Endothelial cell (in vitro differentiated cells): ENCODE results near the gene CYP39A1. TPM values are rescaled to one million over a fixed set of nuclear protein-coding genes. Genes with fewer than 3 reads are reported as not detected.

Source experiments
- DNase-seq: peaks from one replicate; pipeline ENCODE4 v3.0.0; 2021; ENCODE audit warnings: low spot score
- H3K27ac Mint-ChIP-seq: one replicate; pipeline ENCODE4 v1.8.0; 2021; ENCODE audit warnings: mixed read lengths, inconsistent platforms; ENCODE audit not compliant: unreplicated experiment
- H3K27me3 Mint-ChIP-seq: one replicate; pipeline ENCODE4 v1.8.0; 2021; ENCODE audit warnings: mild to moderate bottlenecking, moderate library complexity, mixed read lengths, inconsistent platforms; ENCODE audit not compliant: unreplicated experiment
- H3K36me3 Mint-ChIP-seq: one replicate; pipeline ENCODE4 v1.8.0; 2021; ENCODE audit warnings: mild to moderate bottlenecking, low read depth, mixed read lengths, inconsistent platforms; ENCODE audit not compliant: unreplicated experiment
- H3K4me1 Mint-ChIP-seq: one replicate; pipeline ENCODE4 v1.8.0; 2021; ENCODE audit warnings: mild to moderate bottlenecking, mixed read lengths, inconsistent platforms; ENCODE audit not compliant: unreplicated experiment
- H3K4me3 Mint-ChIP-seq: one replicate; pipeline ENCODE4 v1.8.0; 2021; ENCODE audit warnings: mild to moderate bottlenecking, mixed read lengths, inconsistent platforms; ENCODE audit not compliant: unreplicated experiment
- H3K9me3 Mint-ChIP-seq: one replicate; pipeline ENCODE4 v1.8.0; 2021; ENCODE audit warnings: mixed read lengths, inconsistent platforms; ENCODE audit not compliant: unreplicated experiment
- total RNA-seq: library from RNA; stranded (reverse); fragmentation: NEBNext Ultra II Directional; extraction: Animal tissue kit (Norgen Biotek cat#: 25700); gene quantifications from one replicate; pipeline ENCODE4 v1.2.1, GENCODE V29; 2021; ENCODE audit not compliant: unreplicated experiment
- TF ChIP-seq, protein P1 (sequence below): fragments of 200-600 bp; sonication (generic); IDR thresholded peaks from one replicate; pipeline ENCODE4 v1.5.0; 2021; ENCODE audit warnings: antibody characterized with exemption; ENCODE audit not compliant: unreplicated experiment

The CYP39A1 gene
- total RNA-seq, 1 donor from 2014 or later = 2.5 TPM

DNA sequence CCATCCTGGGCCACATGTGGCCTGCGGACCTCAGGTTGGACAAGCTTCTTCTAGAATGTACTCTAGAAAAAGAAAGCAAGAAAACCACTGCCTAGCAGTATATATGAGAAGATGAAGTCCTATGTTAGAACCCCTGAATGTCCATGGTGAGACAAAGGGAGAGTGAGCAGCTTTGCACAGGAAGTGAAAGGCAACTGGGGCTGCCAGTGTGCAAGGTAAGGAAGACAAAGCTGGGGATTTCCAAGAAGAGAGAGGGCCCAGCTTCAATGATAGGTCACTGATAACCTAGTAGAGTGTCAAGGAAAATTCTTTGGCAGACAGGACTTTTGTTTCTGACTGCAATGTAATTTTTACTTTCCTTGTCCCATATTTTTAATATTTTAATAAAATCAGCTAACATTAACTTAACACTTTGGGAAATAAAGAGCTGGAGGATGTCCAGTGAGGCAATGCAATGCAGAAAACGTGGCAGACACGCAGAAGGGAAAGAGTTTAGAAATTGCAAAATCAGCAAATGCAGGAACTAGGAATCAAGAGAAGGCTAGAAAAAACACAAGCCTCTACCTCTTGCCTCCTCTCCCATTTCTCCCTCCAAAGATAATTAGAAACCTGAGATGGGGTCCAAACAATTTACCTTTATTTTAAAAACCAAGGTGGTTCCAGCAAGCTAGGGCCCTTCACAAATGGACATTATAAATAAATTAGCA lies 47.4 kb downstream of the CYP39A1 start:
- Mint-ChIP-seq H3K9me3 (no peaks in the 10 kb centered on the region), H3K27me3 (no peaks in the 10 kb centered on the region), H3K27ac (no peak overlapping the region), H3K36me3 (no peaks in the 10 kb centered on the region), H3K4me3 (no peak overlapping the region), H3K4me1 (peaks cover 2% of the 10 kb centered on the region)
- TF ChIP-seq, protein P1, sequence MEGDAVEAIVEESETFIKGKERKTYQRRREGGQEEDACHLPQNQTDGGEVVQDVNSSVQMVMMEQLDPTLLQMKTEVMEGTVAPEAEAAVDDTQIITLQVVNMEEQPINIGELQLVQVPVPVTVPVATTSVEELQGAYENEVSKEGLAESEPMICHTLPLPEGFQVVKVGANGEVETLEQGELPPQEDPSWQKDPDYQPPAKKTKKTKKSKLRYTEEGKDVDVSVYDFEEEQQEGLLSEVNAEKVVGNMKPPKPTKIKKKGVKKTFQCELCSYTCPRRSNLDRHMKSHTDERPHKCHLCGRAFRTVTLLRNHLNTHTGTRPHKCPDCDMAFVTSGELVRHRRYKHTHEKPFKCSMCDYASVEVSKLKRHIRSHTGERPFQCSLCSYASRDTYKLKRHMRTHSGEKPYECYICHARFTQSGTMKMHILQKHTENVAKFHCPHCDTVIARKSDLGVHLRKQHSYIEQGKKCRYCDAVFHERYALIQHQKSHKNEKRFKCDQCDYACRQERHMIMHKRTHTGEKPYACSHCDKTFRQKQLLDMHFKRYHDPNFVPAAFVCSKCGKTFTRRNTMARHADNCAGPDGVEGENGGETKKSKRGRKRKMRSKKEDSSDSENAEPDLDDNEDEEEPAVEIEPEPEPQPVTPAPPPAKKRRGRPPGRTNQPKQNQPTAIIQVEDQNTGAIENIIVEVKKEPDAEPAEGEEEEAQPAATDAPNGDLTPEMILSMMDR = no peak
- DNase-seq = no peak

GRCh38 chr6:46598215-46598614 lies 54.4 kb downstream of the CYP39A1 start:
- Mint-ChIP-seq H3K27me3 (no peaks in the 10 kb centered on the region), H3K4me3 (no peak overlapping the region), H3K36me3 (no peaks in the 10 kb centered on the region), H3K4me1 (no peaks in the 10 kb centered on the region), H3K9me3 (no peaks in the 10 kb centered on the region), H3K27ac (no peak overlapping the region)
- DNase-seq = no peak
- TF ChIP-seq, protein P1 = no peak

GRCh38 chr6:46592740-46593139 lies 59.9 kb downstream of the CYP39A1 start:
- DNase-seq = no peak
- TF ChIP-seq, protein P1 = no peak
- H3K27me3 Mint-ChIP-seq = no peaks in the 10 kb centered on the region
- no peaks in the 10 kb centered on the region for H3K9me3 Mint-ChIP-seq
- no peak overlapping the region for H3K27ac Mint-ChIP-seq
- peaks cover 9% of the 10 kb centered on the region for H3K4me1 Mint-ChIP-seq
- H3K4me3 Mint-ChIP-seq = no peak overlapping the region
- H3K36me3 Mint-ChIP-seq = no peaks in the 10 kb centered on the region

GRCh38 chr6:46592046-46592445 lies 60.6 kb downstream of the CYP39A1 start:
- no peak for DNase-seq
- H3K4me1 Mint-ChIP-seq = peaks cover 9% of the 10 kb centered on the region
- TF ChIP-seq, protein P1 = no peak
- H3K27ac Mint-ChIP-seq = no peak overlapping the region
- no peaks in the 10 kb centered on the region for H3K27me3 Mint-ChIP-seq
- H3K4me3 Mint-ChIP-seq = no peak overlapping the region
- no peaks in the 10 kb centered on the region for H3K36me3 Mint-ChIP-seq
- H3K9me3 Mint-ChIP-seq = no peaks in the 10 kb centered on the region

DNA sequence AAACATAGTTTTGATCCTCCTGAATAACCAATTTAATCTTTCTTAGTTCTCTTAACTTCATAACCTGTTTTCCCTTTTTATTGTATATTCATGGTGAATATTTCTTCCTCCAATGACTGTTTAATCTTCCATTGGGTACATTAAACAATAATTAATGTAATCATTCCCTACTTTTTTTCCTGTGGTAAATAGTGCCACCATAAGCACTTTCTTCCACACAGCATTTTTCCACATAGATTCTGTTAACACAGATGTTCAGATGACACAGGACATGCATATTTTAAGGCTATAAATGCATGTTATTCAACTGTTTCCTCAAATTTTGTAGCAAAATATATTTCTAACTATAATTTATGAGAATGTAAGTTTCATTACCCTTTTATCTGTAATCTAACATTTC lies 61.9 kb downstream of the CYP39A1 start:
- H3K27me3 Mint-ChIP-seq = no peaks in the 10 kb centered on the region
- no peak for DNase-seq

More for the DNA sequence above, 61.9 kb downstream of the CYP39A1 start:
- Mint-ChIP-seq H3K4me3 (no peak overlapping the region), H3K36me3 (no peaks in the 10 kb centered on the region), H3K4me1 (peaks cover 11% of the 10 kb centered on the region), H3K27ac (no peak overlapping the region), H3K9me3 (no peaks in the 10 kb centered on the region)
- TF ChIP-seq, protein P1 = no peak
